HepG2 (cell line): ENCODE measurements around the gene HACL1. TPM values are rescaled to one million over a fixed set of nuclear protein-coding genes. Genes with fewer than 3 reads are reported as not detected.
A peak's percentile ranks its signal among the peaks of the same experiment; 100 is the strongest.

ENCODE experiments used
- ATAC-seq: fragments of 200-7000 bp; cut with Tn5 transposase; 3 replicates; pipeline ENCODE4 v1.9.1; 2020; ENCODE audit warnings: mild to moderate bottlenecking, moderate library complexity
- BruUV-seq: library from RNA; stranded (reverse); fragments of 400-500 nt; replicated peaks from 2 replicates; lab custom pipeline; 2021; lab: Mats Ljungman, UMichigan
- CTCF ChIA-PET: fragments of 300-600 bp; formaldehyde crosslinking; extraction: SDS; loops from one replicate; lab custom pipeline; 2021; ENCODE audit warnings: low total read pairs, inconsistent platforms, low intra/inter-chr PET ratio; lab: Yijun Ruan, JAX
- POLR2A ChIA-PET: fragments of 350-600 bp; sonication (Branson Sonifier 250); formaldehyde crosslinking; loops from one replicate; lab custom pipeline; 2020; ENCODE audit warnings: antibody characterized with exemption, inconsistent platforms; lab: Yijun Ruan, JAX
- DNase-seq: peaks from one replicate; pipeline ENCODE4 v3.0.0-alpha.2; 2015; ENCODE audit warnings: low spot score
- FAIRE-seq: peaks from 3 replicates; lab custom pipeline; 2011; peaks lifted over from hg19 to GRCh38; lab: Jason Lieb, UNC
- H2AFZ ChIP-seq: one replicate; pipeline ENCODE4 v1.6.1; 2011; ENCODE audit warnings: low read length, inconsistent platforms
- H3K27ac ChIP-seq: fragments of 300-600 bp; 3 replicates; pipeline ENCODE4 v1.8.0; 2011; ENCODE audit warnings: mixed run types, mild to moderate bottlenecking, mixed read lengths, low read length, inconsistent platforms; ENCODE audit not compliant: insufficient read depth; ENCODE audit errors: extremely low read length
- H3K27me3 ChIP-seq, 2 experiments: fragments of 200-600 bp in 1 of 2; 2 replicates in 1 of 2; 3 replicates in 1 of 2; pipeline versions ENCODE4 v1.6.0 to v1.8.0; 2011; ENCODE audit warnings: low read length in 2 of 2, mild to moderate bottlenecking in 2 of 2, moderate library complexity in 2 of 2, inconsistent platforms in 1 of 2; ENCODE audit not compliant: insufficient read depth in 2 of 2, control insufficient read depth in 1 of 2
- H3K36me3 ChIP-seq, 2 experiments: fragments of 200-600 bp in 1 of 2; replicated peaks in 1 of 2; 2 replicates in 1 of 2; 3 replicates in 1 of 2; pipeline versions ENCODE4 v1.5.1 to v1.8.0; 2011; ENCODE audit warnings: low read length in 2 of 2, inconsistent platforms in 1 of 2; ENCODE audit not compliant: insufficient read depth in 2 of 2, control insufficient read depth in 1 of 2
- H3K4me1 ChIP-seq: 2 replicates; pipeline ENCODE4 v1.5.1; 2012; ENCODE audit warnings: low read length, inconsistent platforms; ENCODE audit not compliant: insufficient read depth
- H3K4me2 ChIP-seq: 2 replicates; pipeline ENCODE4 v1.6.0; 2011; ENCODE audit warnings: low read depth, low read length, inconsistent platforms
- H3K4me3 ChIP-seq, 3 experiments: fragments of 200-600 bp in 1 of 3; sonication (generic), shearing (Covaris generic) in 1 of 3; replicated peaks in 1 of 3; 2 replicates each; pipeline ENCODE4 v1.5.1; 2011 to 2016; ENCODE audit warnings: low read length in 3 of 3, inconsistent platforms in 2 of 3, low read depth in 2 of 3, mild to moderate bottlenecking in 2 of 3, control low read depth in 1 of 3, mixed read lengths in 1 of 3; ENCODE audit not compliant: insufficient read depth in 1 of 3
- H3K79me2 ChIP-seq: one replicate; pipeline ENCODE4 v1.6.1; 2011; ENCODE audit warnings: low read length, inconsistent platforms; ENCODE audit not compliant: insufficient read depth
- H3K9ac ChIP-seq: 2 replicates; pipeline ENCODE4 v1.6.0; 2011; ENCODE audit warnings: mild to moderate bottlenecking, low read depth, low read length, inconsistent platforms; ENCODE audit not compliant: insufficient read depth
- H3K9me3 ChIP-seq: 2 replicates; pipeline ENCODE4 v1.5.1; 2012; ENCODE audit warnings: mild to moderate bottlenecking, low read length
- H4K20me1 ChIP-seq: 2 replicates; pipeline ENCODE4 v1.6.0; 2011; ENCODE audit warnings: inconsistent platforms, mild to moderate bottlenecking, low read length, moderate library complexity; ENCODE audit not compliant: insufficient read depth
- CEBPG ChIP-seq: IDR thresholded peaks from 2 replicates; pipeline ENCODE4 v1.6.1; 2016
- KAT7 ChIP-seq: IDR thresholded peaks from 2 replicates; pipeline ENCODE4 v1.6.1; 2018; ENCODE audit warnings: borderline replicate concordance, missing compliant biosample characterization
- MEIS1 ChIP-seq: sonication (generic); formaldehyde crosslinking; IDR thresholded peaks from 2 replicates; pipeline ENCODE4 v1.9.0; 2021; ENCODE audit warnings: mild to moderate bottlenecking, missing genetic modification reagents, moderate library complexity, borderline replicate concordance
- NCOA2 ChIP-seq: sonication (generic); formaldehyde crosslinking; IDR thresholded peaks from 2 replicates; pipeline ENCODE4 v1.8.0; 2022; ENCODE audit warnings: inconsistent platforms
- NFATC3 ChIP-seq: sonication (generic); formaldehyde crosslinking; IDR thresholded peaks from 2 replicates; pipeline ENCODE4 v1.5.1; 2020; ENCODE audit warnings: mild to moderate bottlenecking, missing genetic modification reagents
- RAD21 ChIP-seq: fragments of 450-650 bp; formaldehyde crosslinking; IDR thresholded peaks from 2 replicates; pipeline ENCODE4 v1.5.0; 2020; ENCODE audit warnings: mild to moderate bottlenecking
- SATB2 ChIP-seq: sonication (generic); formaldehyde crosslinking; IDR thresholded peaks from 2 replicates; pipeline ENCODE4 v1.5.0; 2020; ENCODE audit warnings: missing genetic modification reagents
- TGIF2 ChIP-seq: IDR thresholded peaks from 2 replicates; pipeline ENCODE4 v1.6.1; 2016; ENCODE audit warnings: control low read depth, missing compliant biosample characterization
- ZFP36L2 ChIP-seq: sonication (generic); formaldehyde crosslinking; IDR thresholded peaks from 2 replicates; pipeline ENCODE4 v1.4.0; 2020; ENCODE audit warnings: missing genetic modification reagents
- ZNF101 ChIP-seq: sonication (generic); formaldehyde crosslinking; IDR thresholded peaks from 2 replicates; pipeline ENCODE4 v1.4.0; 2020; ENCODE audit warnings: mild to moderate bottlenecking, low read depth, missing genetic modification reagents, borderline replicate concordance
- ZNF232 ChIP-seq: sonication (generic); formaldehyde crosslinking; IDR thresholded peaks from 2 replicates; pipeline ENCODE4 v1.4.0; 2020; ENCODE audit warnings: missing genetic modification reagents, borderline replicate concordance
- ZNF382 ChIP-seq: sonication (generic); formaldehyde crosslinking; IDR thresholded peaks from 2 replicates; pipeline ENCODE4 v1.5.0; 2020; ENCODE audit warnings: missing genetic modification reagents, mild to moderate bottlenecking, borderline replicate concordance
- ZNF556 ChIP-seq: sonication (generic); formaldehyde crosslinking; IDR thresholded peaks from 2 replicates; pipeline ENCODE4 v1.4.0; 2020; ENCODE audit warnings: mild to moderate bottlenecking, missing genetic modification reagents, borderline replicate concordance
- WGBS: methylation state at CpG from one replicate; pipeline ENCODE4 v1.1.6; 2017; ENCODE audit warnings: low lambda C conversion rate; 5-methylcytosine and 5-hydroxymethylcytosine counted together
- in situ Hi-C: cut with HindIII; loops from 2 replicates; pipeline ENCODE4 v1.10.0; 2017; ENCODE audit warnings: low pct_unique_long_range_greater_than_20kb; ENCODE audit not compliant: extremely low pct_ligation_motif_present
- intact Hi-C: fragments of 100-400 bp; cut with micrococcal nuclease; formaldehyde crosslinking; loops from one replicate; pipeline ENCODE4 v1.10.0; 2022; ENCODE audit not compliant: unreplicated experiment
- polyA plus RNA-seq, 8 experiments: library from polyadenylated mRNA; depleted of rRNA in 3 of 8; stranded (reverse) in 7 of 8; unstranded in 1 of 8; fragments of >200 nt; fragmentation: Illumina TruSeq in 4 of 8; extraction: Trizol in 4 of 8; gene quantifications; 2 replicates each; pipeline versions ENCODE4 v1.2.1 to v1.2.3, GENCODE V29; 2011 to 2016; ENCODE audit warnings: low read depth in 4 of 8, missing spikeins in 1 of 8, mixed read lengths in 1 of 8; ENCODE audit not compliant: insufficient read depth in 1 of 8
- total RNA-seq, 5 experiments: library from RNA; depleted of rRNA; stranded (reverse); fragments of >200 nt; fragmentation: Illumina TruSeq; extraction: Trizol; gene quantifications; 2 replicates each; pipeline ENCODE4 v1.2.3, GENCODE V29; 2016; ENCODE audit warnings: low read depth in 1 of 5
- TF ChIP-seq, protein P1 (sequence below): sonication (generic); formaldehyde crosslinking; IDR thresholded peaks from 2 replicates; pipeline ENCODE4 v1.4.0; 2020; ENCODE audit warnings: mild to moderate bottlenecking, missing genetic modification reagents
- TF ChIP-seq, protein P2 (sequence below): sonication (generic); formaldehyde crosslinking; IDR thresholded peaks from 2 replicates; pipeline ENCODE4 v1.4.0; 2020; ENCODE audit warnings: missing genetic modification reagents
- TF ChIP-seq, protein P3 (sequence below): sonication (generic); formaldehyde crosslinking; IDR thresholded peaks from 2 replicates; pipeline ENCODE4 v1.4.0; 2020; ENCODE audit warnings: missing genetic modification reagents, borderline replicate concordance
- TF ChIP-seq, protein P4 (sequence below): sonication (generic); formaldehyde crosslinking; IDR thresholded peaks from 2 replicates; pipeline ENCODE4 v1.5.0; 2020; ENCODE audit warnings: mild to moderate bottlenecking, missing genetic modification reagents, moderate library complexity
- TF ChIP-seq, protein P5 (sequence below): sonication (generic); formaldehyde crosslinking; IDR thresholded peaks from 2 replicates; pipeline ENCODE4 v1.8.1; 2023; ENCODE audit warnings: missing genetic modification reagents, mild to moderate bottlenecking, borderline replicate concordance

The HACL1 gene
- total and polyA plus RNA-seq, 2 of the 13 experiments (the other 11 are each of a cell fraction or from before 2014, with no cell fraction given), result 22.1 to 25.7 TPM

DNA sequence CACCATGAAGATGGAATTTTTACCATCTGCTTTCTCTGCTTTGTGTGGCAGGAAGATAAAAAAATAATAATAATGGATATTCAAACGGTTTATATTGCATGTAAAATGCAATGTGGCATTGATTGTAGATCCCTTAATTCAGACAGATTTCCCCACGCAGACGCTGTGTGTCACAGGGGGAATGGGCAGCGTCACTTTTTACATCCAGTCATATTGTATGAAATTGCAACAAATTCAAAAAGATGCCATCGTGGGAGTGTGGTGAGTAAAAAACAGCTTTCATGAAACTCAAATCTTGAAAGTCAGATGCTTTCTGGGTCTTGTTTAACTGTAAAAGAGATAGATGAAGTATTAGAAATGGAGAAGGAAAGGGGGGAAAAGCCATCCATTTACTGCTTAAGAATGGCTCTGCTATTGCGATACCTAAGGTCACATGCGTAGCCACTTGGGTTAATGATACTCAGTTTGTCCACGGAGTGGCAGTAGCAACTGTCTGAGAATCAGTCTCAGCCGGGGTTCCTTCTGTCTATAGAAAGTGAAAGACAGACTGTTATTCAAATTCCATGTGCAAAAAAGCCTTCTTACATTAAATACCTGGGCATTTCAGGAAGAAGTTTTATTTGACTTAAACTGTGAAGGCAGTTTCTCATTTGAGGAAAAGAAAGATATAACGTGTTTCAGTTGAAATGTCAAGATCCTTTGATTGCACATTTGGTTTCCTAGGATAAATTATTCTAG lies 28.7 kb upstream of the HACL1 start:
- ATAC-seq (peak; percentile 98), FAIRE-seq (peak; percentile 81), DNase-seq (peak; percentile 62)
- H3K9me3 ChIP-seq, result no peaks in the 10 kb centered on the region
- ChIA-PET POLR2A (interaction anchor here (0.7 kb wide), 1 partner anchor 29 kb away, joined by 4 read pairs; the partner anchor contains the start of genes BTD and HACL1), CTCF (interaction anchor here (1.3 kb wide), 1 partner anchor 617 kb away, joined by 5 read pairs; no protein-coding TSS in a partner anchor)
- peak overlapping the region; percentile 39; the same call in 1 of the 2 replicates for H3K4me2 ChIP-seq
- no peak overlapping the region for H3K4me3 ChIP-seq
- intact Hi-C loops (loop anchor here (1.0 to 5.0 kb wide), 4 partner anchors 29 to 547 kb away; partner anchors contain the start of genes BTD and HACL1), in situ Hi-C loops (loop anchor here (25.0 kb wide), 1 partner anchor 607 kb away; no protein-coding TSS in a partner anchor)
- no TSS peak for BruUV-seq
- H3K4me1 ChIP-seq, result peaks cover 13% of the 10 kb centered on the region
- 56% methylated on average over 10 of the region's 10 CpGs for WGBS
- H3K27ac ChIP-seq, result no peak overlapping the region
- no peaks in the 10 kb centered on the region for H3K79me2 ChIP-seq
- H3K9ac ChIP-seq, result no peak overlapping the region
- no peaks in the 10 kb centered on the region for H4K20me1 ChIP-seq
- H2AFZ ChIP-seq, result no peak overlapping the region
- no peaks in the 10 kb centered on the region for H3K36me3 ChIP-seq
- no peaks in the 10 kb centered on the region for H3K27me3 ChIP-seq
- TF ChIP-seq ZNF101 (CRISPR knock-in tag) (no peak), ZNF232 (CRISPR knock-in tag) (no peak), TGIF2 (CRISPR knock-in tag) (no peak), KAT7 (CRISPR knock-in tag) (no peak), ZNF382 (CRISPR knock-in tag) (no peak), CEBPG (peak; percentile 58), MEIS1 (no peak), NFATC3 (no peak), NCOA2 (CRISPR knock-in tag) (no peak), ZFP36L2 (CRISPR knock-in tag) (no peak), SATB2 (no peak), ZNF556 (CRISPR knock-in tag) (no peak), RAD21 (CRISPR knock-in tag) (peak; percentile 55)
- TF ChIP-seq, protein P1, sequence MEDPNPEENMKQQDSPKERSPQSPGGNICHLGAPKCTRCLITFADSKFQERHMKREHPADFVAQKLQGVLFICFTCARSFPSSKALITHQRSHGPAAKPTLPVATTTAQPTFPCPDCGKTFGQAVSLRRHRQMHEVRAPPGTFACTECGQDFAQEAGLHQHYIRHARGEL (CRISPR knock-in tag), result no peak
- TF ChIP-seq, protein P2, sequence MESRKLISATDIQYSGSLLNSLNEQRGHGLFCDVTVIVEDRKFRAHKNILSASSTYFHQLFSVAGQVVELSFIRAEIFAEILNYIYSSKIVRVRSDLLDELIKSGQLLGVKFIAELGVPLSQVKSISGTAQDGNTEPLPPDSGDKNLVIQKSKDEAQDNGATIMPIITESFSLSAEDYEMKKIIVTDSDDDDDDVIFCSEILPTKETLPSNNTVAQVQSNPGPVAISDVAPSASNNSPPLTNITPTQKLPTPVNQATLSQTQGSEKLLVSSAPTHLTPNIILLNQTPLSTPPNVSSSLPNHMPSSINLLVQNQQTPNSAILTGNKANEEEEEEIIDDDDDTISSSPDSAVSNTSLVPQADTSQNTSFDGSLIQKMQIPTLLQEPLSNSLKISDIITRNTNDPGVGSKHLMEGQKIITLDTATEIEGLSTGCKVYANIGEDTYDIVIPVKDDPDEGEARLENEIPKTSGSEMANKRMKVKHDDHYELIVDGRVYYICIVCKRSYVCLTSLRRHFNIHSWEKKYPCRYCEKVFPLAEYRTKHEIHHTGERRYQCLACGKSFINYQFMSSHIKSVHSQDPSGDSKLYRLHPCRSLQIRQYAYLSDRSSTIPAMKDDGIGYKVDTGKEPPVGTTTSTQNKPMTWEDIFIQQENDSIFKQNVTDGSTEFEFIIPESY (CRISPR knock-in tag), result peak; percentile 83
- TF ChIP-seq, protein P3, sequence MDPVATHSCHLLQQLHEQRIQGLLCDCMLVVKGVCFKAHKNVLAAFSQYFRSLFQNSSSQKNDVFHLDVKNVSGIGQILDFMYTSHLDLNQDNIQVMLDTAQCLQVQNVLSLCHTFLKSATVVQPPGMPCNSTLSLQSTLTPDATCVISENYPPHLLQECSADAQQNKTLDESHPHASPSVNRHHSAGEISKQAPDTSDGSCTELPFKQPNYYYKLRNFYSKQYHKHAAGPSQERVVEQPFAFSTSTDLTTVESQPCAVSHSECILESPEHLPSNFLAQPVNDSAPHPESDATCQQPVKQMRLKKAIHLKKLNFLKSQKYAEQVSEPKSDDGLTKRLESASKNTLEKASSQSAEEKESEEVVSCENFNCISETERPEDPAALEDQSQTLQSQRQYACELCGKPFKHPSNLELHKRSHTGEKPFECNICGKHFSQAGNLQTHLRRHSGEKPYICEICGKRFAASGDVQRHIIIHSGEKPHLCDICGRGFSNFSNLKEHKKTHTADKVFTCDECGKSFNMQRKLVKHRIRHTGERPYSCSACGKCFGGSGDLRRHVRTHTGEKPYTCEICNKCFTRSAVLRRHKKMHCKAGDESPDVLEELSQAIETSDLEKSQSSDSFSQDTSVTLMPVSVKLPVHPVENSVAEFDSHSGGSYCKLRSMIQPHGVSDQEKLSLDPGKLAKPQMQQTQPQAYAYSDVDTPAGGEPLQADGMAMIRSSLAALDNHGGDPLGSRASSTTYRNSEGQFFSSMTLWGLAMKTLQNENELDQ (CRISPR knock-in tag), result no peak
- TF ChIP-seq, protein P4, sequence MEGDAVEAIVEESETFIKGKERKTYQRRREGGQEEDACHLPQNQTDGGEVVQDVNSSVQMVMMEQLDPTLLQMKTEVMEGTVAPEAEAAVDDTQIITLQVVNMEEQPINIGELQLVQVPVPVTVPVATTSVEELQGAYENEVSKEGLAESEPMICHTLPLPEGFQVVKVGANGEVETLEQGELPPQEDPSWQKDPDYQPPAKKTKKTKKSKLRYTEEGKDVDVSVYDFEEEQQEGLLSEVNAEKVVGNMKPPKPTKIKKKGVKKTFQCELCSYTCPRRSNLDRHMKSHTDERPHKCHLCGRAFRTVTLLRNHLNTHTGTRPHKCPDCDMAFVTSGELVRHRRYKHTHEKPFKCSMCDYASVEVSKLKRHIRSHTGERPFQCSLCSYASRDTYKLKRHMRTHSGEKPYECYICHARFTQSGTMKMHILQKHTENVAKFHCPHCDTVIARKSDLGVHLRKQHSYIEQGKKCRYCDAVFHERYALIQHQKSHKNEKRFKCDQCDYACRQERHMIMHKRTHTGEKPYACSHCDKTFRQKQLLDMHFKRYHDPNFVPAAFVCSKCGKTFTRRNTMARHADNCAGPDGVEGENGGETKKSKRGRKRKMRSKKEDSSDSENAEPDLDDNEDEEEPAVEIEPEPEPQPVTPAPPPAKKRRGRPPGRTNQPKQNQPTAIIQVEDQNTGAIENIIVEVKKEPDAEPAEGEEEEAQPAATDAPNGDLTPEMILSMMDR, result peak; percentile 77
- TF ChIP-seq, protein P5, sequence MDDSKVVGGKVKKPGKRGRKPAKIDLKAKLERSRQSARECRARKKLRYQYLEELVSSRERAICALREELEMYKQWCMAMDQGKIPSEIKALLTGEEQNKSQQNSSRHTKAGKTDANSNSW (CRISPR knock-in tag), result no peak
